ENCODE results near the gene USP6NL. TPM values are rescaled to one million over a fixed set of nuclear protein-coding genes. Genes with fewer than 3 reads are reported as not detected.

Gene USP6NL
- total and polyA plus RNA-seq, 9 of the 15 experiments (the other 6 are each of a cell fraction or from before 2014, with no cell fraction given): 3.2 to 26.6 (median 19.8) TPM

GRCh38 chr10:11646450-11646849 is 35.0 kb upstream of the USP6NL start (continued):
- no peak for TF ChIP-seq CC2D1A (IDR thresholded peaks at IDR 0.05)
- no peak for TF ChIP-seq C11orf30 (IDR thresholded peaks at IDR 0.05; ENCODE audit: low read depth)
- no peak for TF ChIP-seq SRSF9 (IDR thresholded peaks at IDR 0.05; ENCODE audit: borderline replicate concordance, low read depth, low read length)
- no peak for TF ChIP-seq HNRNPH1 (optimal IDR thresholded peaks at IDR 0.05; ENCODE audit: low read depth, low read length)
- TF ChIP-seq ZNF551 (CRISPR knock-in tag; IDR thresholded peaks at IDR 0.05): no peak
- no peak for TF ChIP-seq NR4A1 (CRISPR knock-in tag; IDR thresholded peaks at IDR 0.05)
- no peak for TF ChIP-seq NR4A1 (tag; IDR thresholded peaks at IDR 0.05)
- TF ChIP-seq BHLHE40 (IDR thresholded peaks at IDR 0.05; ENCODE audit: low read length): no peak
- no peak for TF ChIP-seq ZNF696 (CRISPR knock-in tag; conservative IDR thresholded peaks at IDR 0.05)

- in situ Hi-C loops (cut with MboI): no loop called here
- intact Hi-C loops (cut with micrococcal nuclease): no loop called here
- ATAC-seq: no peak
- peak overlapping the region in 1 of 2 experiments; percentile 15; a peak in 1 of 4 replicates for H3K9ac ChIP-seq (ENCODE audit: insufficient read depth in 1 of 2, low read depth in 2 of 2, low read length in 2 of 2)
- DNase-seq (ENCODE audit: extremely low read depth in 1 of 4, low spot score in 3 of 4): no peak
- peak overlapping the region; percentile 38; the same call in 1 of the 2 replicates for H2AFZ ChIP-seq (ENCODE audit: low read depth, low read length)
- no peaks in the 10 kb centered on the region for H3K36me3 ChIP-seq (ENCODE audit: control insufficient read depth, insufficient read depth, low read length)
- ChIA-PET CTCF (ENCODE audit: low intra/inter-chr PET ratio) (no interaction called here), POLR2A (interaction anchor here (0.7 to 2.5 kb wide), 2 partner anchors 12 to 44 kb away, joined by 3 to 9 read pairs; no protein-coding TSS in a partner anchor)
- no peaks in the 10 kb centered on the region for H3K27me3 ChIP-seq (ENCODE audit: control insufficient read depth in 2 of 2, insufficient read depth in 2 of 2, low read length in 2 of 2)
- H3K9me3 ChIP-seq (replicated peaks; ENCODE audit: control insufficient read depth, insufficient read depth, low read depth, low read length): no peaks in the 10 kb centered on the region
- no peak overlapping the region for H3K4me3 ChIP-seq
- no peaks in the 10 kb centered on the region for H3K79me2 ChIP-seq (ENCODE audit: control insufficient read depth, insufficient read depth, low read length)
- H3K9me1 ChIP-seq (ENCODE audit: control insufficient read depth, insufficient read depth, low read length): no peaks in the 10 kb centered on the region
- no peak overlapping the region for H3K27ac ChIP-seq (ENCODE audit: extremely low read depth, low read depth, low read length)
- WGBS (ENCODE audit: insufficient coverage, low coverage, missing lambda C conversion rate): 73% methylated on average over 6 of the region's 6 CpGs
- no peaks in the 10 kb centered on the region for H4K20me1 ChIP-seq (replicated peaks; ENCODE audit: control insufficient read depth, insufficient read depth, low read length)
- peaks cover 15 to 29% of the 10 kb centered on the region in 2 experiments; a peak in 4 of 5 replicates for H3K4me1 ChIP-seq (replicated peaks in 1 of 2; ENCODE audit: control insufficient read depth in 2 of 2, insufficient read depth in 2 of 2, low read length in 2 of 2)
- no TSS peak for BruUV-seq (replicated peaks)
- FAIRE-seq: no peak
- no peak overlapping the region for H3K4me2 ChIP-seq (ENCODE audit: insufficient read depth, low read length)
- TF ChIP-seq CBX1 (IDR thresholded peaks at IDR 0.05; ENCODE audit: low read depth) (no peak), GABPA (tag; conservative IDR thresholded peaks at IDR 0.05; ENCODE audit: low read depth) (0 out of 2 replicates have a peak, but pooled peaks have one; percentile 5), SRF (CRISPR knock-in tag; IDR thresholded peaks at IDR 0.05) (peak in 1 of 2 experiments; percentile 76; a peak in 1 of 4 replicates), ZNF778 (CRISPR knock-in tag; IDR thresholded peaks at IDR 0.05) (no peak), POLR2G (IDR thresholded peaks at IDR 0.05; ENCODE audit: low read depth, low read length) (no peak), PHTF2 (CRISPR knock-in tag; IDR thresholded peaks at IDR 0.05) (no peak)
These were observed 31.6 kb upstream of the USP6NL start for GRCh38 chr10:11643039-11643438.
